Liver (tissue), 9 donors: ENCODE data around the gene UNC79. TPM values are rescaled to one million over a fixed set of nuclear protein-coding genes. Genes with fewer than 3 reads are reported as not detected.
"Not testable (repeated sequence)": the region's sequence is repeated elsewhere in the genome, so short reads cannot be mapped to it uniquely, and the experiment has no call there.

ENCODE experiments used
- DNase-seq: peaks from one replicate; pipeline ENCODE4 v3.0.0-alpha.2; 2017; ENCODE audit warnings: low spot score
- H3K27ac ChIP-seq, 2 donors: one replicate each; pipeline ENCODE4 v1.7.0; 2013; ENCODE audit warnings: inconsistent platforms in 2 of 2, low read length in 2 of 2, control low read depth in 1 of 2, low read depth in 1 of 2, mild to moderate bottlenecking in 1 of 2
- H3K27me3 ChIP-seq, 4 donors: one replicate each; pipeline versions ENCODE4 v1.6.1 to v1.7.0; 2013; ENCODE audit warnings: low read length in 3 of 4, inconsistent platforms in 1 of 4, mild to moderate bottlenecking in 1 of 4, moderate library complexity in 1 of 4; ENCODE audit not compliant: control insufficient read depth in 4 of 4, insufficient read depth in 4 of 4
- H3K36me3 ChIP-seq, 4 donors: one replicate each; pipeline versions ENCODE4 v1.6.1 to v1.7.0; 2013; ENCODE audit warnings: low read length in 3 of 4, mild to moderate bottlenecking in 3 of 4, low read depth in 1 of 4, moderate library complexity in 1 of 4; ENCODE audit not compliant: control insufficient read depth in 4 of 4, insufficient read depth in 3 of 4
- H3K4me1 ChIP-seq, 4 donors: one replicate each; pipeline versions ENCODE4 v1.6.1 to v1.7.0; 2013; ENCODE audit warnings: low read length in 3 of 4, mild to moderate bottlenecking in 3 of 4, moderate library complexity in 1 of 4; ENCODE audit not compliant: control insufficient read depth in 4 of 4, insufficient read depth in 4 of 4
- H3K4me3 ChIP-seq, 3 donors: one replicate each; pipeline versions ENCODE4 v1.6.1 to v1.7.0; 2013; ENCODE audit warnings: low read length in 3 of 3, control low read depth in 1 of 3, low read depth in 1 of 3, mild to moderate bottlenecking in 1 of 3
- H3K9ac ChIP-seq, 2 donors: one replicate each; pipeline ENCODE4 v1.7.0; 2013; ENCODE audit warnings: low read length in 2 of 2, mild to moderate bottlenecking in 2 of 2, moderate library complexity in 2 of 2, control low read depth in 1 of 2, low read depth in 1 of 2
- H3K9me3 ChIP-seq, 4 donors: one replicate each; pipeline versions ENCODE4 v1.6.1 to v1.7.0; 2013; ENCODE audit warnings: low read length in 3 of 4; ENCODE audit not compliant: control insufficient read depth in 4 of 4
- EGR1 ChIP-seq, 2 donors: IDR thresholded peaks; 2 replicates each; pipeline ENCODE4 v1.6.1; 2016 to 2018; ENCODE audit warnings: antibody characterized with exemption in 2 of 2, low read depth in 2 of 2
- FOXA1 ChIP-seq: IDR thresholded peaks from 2 replicates; pipeline ENCODE4 v1.6.1; 2016; ENCODE audit warnings: antibody characterized with exemption
- GABPA ChIP-seq, 2 donors: IDR thresholded peaks in 1 of 2; conservative IDR thresholded peaks in 1 of 2; 2 replicates each; pipeline ENCODE4 v1.6.1; 2016; ENCODE audit warnings: antibody characterized with exemption in 2 of 2, mild to moderate bottlenecking in 1 of 2, moderate library complexity in 1 of 2
- HNF4A ChIP-seq, 2 donors: conservative IDR thresholded peaks; 2 replicates each; pipeline ENCODE4 v1.6.1; 2016; ENCODE audit warnings: antibody characterized with exemption in 2 of 2, mild to moderate bottlenecking in 2 of 2
- HNF4G ChIP-seq: IDR thresholded peaks from 2 replicates; pipeline ENCODE4 v1.6.1; 2016; ENCODE audit warnings: antibody characterized with exemption
- JUND ChIP-seq, 2 donors: IDR thresholded peaks; 2 replicates each; pipeline ENCODE4 v1.6.1; 2016; ENCODE audit warnings: antibody characterized with exemption in 2 of 2
- NR2F2 ChIP-seq: IDR thresholded peaks from 2 replicates; pipeline ENCODE4 v1.6.1; 2016; ENCODE audit warnings: antibody characterized with exemption
- RAD21 ChIP-seq, 2 donors: IDR thresholded peaks; 2 replicates each; pipeline ENCODE4 v1.6.1; 2016; ENCODE audit warnings: antibody characterized with exemption in 2 of 2, mild to moderate bottlenecking in 2 of 2
- RXRA ChIP-seq, 2 donors: IDR thresholded peaks; 2 replicates each; pipeline ENCODE4 v1.6.1; 2017 to 2018; ENCODE audit warnings: antibody characterized with exemption in 2 of 2, mild to moderate bottlenecking in 1 of 2
- TAF1 ChIP-seq: conservative IDR thresholded peaks from 2 replicates; pipeline ENCODE4 v1.6.1; 2016; ENCODE audit warnings: antibody characterized with exemption, mild to moderate bottlenecking
- YY1 ChIP-seq: IDR thresholded peaks from 2 replicates; pipeline ENCODE4 v1.6.1; 2016; ENCODE audit warnings: antibody characterized with exemption, mild to moderate bottlenecking
- WGBS: extraction: QIAGEN DNeasy Blood & Tissue Kit; methylation state at CpG from one replicate; pipeline ENCODE4 v1.1.7; 2013; 5-methylcytosine and 5-hydroxymethylcytosine counted together
- polyA plus RNA-seq, 2 donors: library from polyadenylated mRNA; stranded (reverse) in 1 of 2; unstranded in 1 of 2; fragments of 200-250 nt in 1 of 2; fragments of >200 nt in 1 of 2; fragmentation: Nextera tagmentation in 1 of 2; extraction: Ambion mirVana in 1 of 2; gene quantifications; one replicate each; pipeline versions ENCODE4 v1.2.1 to v1.2.3, GENCODE V29; 2013 to 2015
- total RNA-seq, 2 donors: library from RNA; depleted of rRNA; stranded (reverse); fragments of >200 nt; gene quantifications; one replicate each; pipeline ENCODE4 v1.2.3, GENCODE V29; 2014
- TF ChIP-seq, protein P1 (sequence below): IDR thresholded peaks from 2 replicates; pipeline ENCODE4 v1.6.1; 2016; ENCODE audit warnings: antibody characterized with exemption
- TF ChIP-seq, protein P2 (sequence below): IDR thresholded peaks from 2 replicates; pipeline ENCODE4 v1.6.1; 2016; ENCODE audit warnings: antibody characterized with exemption
- TF ChIP-seq, protein P3 (sequence below): IDR thresholded peaks from 2 replicates; pipeline ENCODE4 v1.6.1; 2016; ENCODE audit warnings: antibody characterized with exemption, mild to moderate bottlenecking
- TF ChIP-seq, protein P4 (sequence below): fragments of 150-350 bp; IDR thresholded peaks from 2 replicates; pipeline ENCODE4 v1.5.1; 2017; ENCODE audit warnings: improper control_type of control experiment, low read depth, low read length; ENCODE audit not compliant: missing input control
- donor health status: healthy.
- donor health status: healthy.
- donor health status: healthy.
- donor health status: healthy.
- donor health status: healthy.

The UNC79 gene
- total and polyA plus RNA-seq, 4 donors = 0.01 to 0.08 (median 0.05) TPM; not detected in 1

DNA sequence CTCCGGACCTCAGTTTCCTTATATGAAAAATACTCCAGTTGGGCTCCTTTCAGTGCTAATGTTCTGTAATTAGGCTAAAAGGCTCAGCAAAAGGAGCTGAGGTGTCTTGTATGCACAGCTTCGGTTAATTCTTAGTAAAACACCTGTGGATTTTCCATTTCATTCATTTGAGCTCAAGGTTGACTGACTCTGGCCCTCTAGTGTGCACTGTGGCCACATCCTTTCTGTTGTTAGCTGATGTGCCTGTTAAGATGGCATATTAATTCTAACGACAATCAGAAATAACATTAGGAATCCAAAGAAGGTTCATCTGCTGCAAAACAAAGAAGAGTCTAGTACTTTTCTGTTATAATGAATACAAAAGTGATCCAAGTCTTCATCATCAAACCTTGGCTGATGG is 45.6 kb downstream of the UNC79 start:
- 92% methylated on average over 3 of the region's 3 CpGs for WGBS
- TF ChIP-seq, protein P1, sequence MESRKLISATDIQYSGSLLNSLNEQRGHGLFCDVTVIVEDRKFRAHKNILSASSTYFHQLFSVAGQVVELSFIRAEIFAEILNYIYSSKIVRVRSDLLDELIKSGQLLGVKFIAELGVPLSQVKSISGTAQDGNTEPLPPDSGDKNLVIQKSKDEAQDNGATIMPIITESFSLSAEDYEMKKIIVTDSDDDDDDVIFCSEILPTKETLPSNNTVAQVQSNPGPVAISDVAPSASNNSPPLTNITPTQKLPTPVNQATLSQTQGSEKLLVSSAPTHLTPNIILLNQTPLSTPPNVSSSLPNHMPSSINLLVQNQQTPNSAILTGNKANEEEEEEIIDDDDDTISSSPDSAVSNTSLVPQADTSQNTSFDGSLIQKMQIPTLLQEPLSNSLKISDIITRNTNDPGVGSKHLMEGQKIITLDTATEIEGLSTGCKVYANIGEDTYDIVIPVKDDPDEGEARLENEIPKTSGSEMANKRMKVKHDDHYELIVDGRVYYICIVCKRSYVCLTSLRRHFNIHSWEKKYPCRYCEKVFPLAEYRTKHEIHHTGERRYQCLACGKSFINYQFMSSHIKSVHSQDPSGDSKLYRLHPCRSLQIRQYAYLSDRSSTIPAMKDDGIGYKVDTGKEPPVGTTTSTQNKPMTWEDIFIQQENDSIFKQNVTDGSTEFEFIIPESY = no peak
- TF ChIP-seq TAF1 (no peak), HNF4A (conservative IDR thresholded peaks at IDR 0.05) (no peak), RAD21 (IDR thresholded peaks at IDR 0.05) (no peak), RXRA (IDR thresholded peaks at IDR 0.05) (no peak), EGR1 (IDR thresholded peaks at IDR 0.05; ENCODE audit: low read depth in 2 of 2) (no peak), NR2F2 (no peak), GABPA (IDR thresholded peaks at IDR 0.05 in 1 of 2, conservative IDR thresholded peaks at IDR 0.05 in 1 of 2) (no peak), HNF4G (no peak), FOXA1 (no peak), YY1 (no peak), JUND (IDR thresholded peaks at IDR 0.05) (no peak)
- TF ChIP-seq, protein P2, sequence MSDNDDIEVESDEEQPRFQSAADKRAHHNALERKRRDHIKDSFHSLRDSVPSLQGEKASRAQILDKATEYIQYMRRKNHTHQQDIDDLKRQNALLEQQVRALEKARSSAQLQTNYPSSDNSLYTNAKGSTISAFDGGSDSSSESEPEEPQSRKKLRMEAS = no peak
- TF ChIP-seq, protein P3, sequence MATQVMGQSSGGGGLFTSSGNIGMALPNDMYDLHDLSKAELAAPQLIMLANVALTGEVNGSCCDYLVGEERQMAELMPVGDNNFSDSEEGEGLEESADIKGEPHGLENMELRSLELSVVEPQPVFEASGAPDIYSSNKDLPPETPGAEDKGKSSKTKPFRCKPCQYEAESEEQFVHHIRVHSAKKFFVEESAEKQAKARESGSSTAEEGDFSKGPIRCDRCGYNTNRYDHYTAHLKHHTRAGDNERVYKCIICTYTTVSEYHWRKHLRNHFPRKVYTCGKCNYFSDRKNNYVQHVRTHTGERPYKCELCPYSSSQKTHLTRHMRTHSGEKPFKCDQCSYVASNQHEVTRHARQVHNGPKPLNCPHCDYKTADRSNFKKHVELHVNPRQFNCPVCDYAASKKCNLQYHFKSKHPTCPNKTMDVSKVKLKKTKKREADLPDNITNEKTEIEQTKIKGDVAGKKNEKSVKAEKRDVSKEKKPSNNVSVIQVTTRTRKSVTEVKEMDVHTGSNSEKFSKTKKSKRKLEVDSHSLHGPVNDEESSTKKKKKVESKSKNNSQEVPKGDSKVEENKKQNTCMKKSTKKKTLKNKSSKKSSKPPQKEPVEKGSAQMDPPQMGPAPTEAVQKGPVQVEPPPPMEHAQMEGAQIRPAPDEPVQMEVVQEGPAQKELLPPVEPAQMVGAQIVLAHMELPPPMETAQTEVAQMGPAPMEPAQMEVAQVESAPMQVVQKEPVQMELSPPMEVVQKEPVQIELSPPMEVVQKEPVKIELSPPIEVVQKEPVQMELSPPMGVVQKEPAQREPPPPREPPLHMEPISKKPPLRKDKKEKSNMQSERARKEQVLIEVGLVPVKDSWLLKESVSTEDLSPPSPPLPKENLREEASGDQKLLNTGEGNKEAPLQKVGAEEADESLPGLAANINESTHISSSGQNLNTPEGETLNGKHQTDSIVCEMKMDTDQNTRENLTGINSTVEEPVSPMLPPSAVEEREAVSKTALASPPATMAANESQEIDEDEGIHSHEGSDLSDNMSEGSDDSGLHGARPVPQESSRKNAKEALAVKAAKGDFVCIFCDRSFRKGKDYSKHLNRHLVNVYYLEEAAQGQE = no peak
- TF ChIP-seq, protein P4, sequence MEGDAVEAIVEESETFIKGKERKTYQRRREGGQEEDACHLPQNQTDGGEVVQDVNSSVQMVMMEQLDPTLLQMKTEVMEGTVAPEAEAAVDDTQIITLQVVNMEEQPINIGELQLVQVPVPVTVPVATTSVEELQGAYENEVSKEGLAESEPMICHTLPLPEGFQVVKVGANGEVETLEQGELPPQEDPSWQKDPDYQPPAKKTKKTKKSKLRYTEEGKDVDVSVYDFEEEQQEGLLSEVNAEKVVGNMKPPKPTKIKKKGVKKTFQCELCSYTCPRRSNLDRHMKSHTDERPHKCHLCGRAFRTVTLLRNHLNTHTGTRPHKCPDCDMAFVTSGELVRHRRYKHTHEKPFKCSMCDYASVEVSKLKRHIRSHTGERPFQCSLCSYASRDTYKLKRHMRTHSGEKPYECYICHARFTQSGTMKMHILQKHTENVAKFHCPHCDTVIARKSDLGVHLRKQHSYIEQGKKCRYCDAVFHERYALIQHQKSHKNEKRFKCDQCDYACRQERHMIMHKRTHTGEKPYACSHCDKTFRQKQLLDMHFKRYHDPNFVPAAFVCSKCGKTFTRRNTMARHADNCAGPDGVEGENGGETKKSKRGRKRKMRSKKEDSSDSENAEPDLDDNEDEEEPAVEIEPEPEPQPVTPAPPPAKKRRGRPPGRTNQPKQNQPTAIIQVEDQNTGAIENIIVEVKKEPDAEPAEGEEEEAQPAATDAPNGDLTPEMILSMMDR = no peak

DNA sequence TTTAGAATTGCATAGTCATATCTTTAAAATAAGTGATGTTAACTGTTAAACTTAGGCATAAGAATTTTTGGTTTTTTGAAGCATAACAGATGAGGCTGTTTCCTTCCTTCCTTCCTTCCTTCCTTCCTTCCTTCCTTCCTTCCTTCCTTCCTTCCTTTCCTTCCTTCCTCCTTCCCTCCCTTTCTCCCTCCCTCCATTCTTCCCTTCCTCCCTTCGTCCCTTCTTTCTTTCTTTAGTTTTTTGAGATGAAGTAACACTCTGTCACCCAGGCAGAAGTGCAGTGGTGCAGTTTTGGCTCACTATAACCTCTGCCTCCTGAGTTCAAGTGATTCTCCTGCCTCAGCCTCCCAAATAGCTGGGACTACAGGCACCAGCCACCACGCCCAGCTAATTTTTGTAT is 48.3 kb downstream of the UNC79 start:
- not testable (repeated sequence) for H3K4me1 ChIP-seq, H3K27me3 ChIP-seq, H3K4me3 ChIP-seq, DNase-seq, H3K36me3 ChIP-seq, H3K9me3 ChIP-seq, H3K9ac ChIP-seq, H3K27ac ChIP-seq
- 48% methylated on average over 2 of the region's 2 CpGs for WGBS

More for the DNA sequence above, 45.6 kb downstream of the UNC79 start:
- Histone ChIP-seq H3K36me3 (no peaks in the 10 kb centered on the region), H3K4me3 (no peak overlapping the region), H3K27ac (no peak overlapping the region), H3K9me3 (no peaks in the 10 kb centered on the region), H3K9ac (no peak overlapping the region), H3K4me1 (no peaks in the 10 kb centered on the region), H3K27me3 (no peaks in the 10 kb centered on the region)
- DNase-seq = no peak
